NCI-H345 (cell line): ENCODE measurements around the gene TIPARP.
A peak's percentile ranks its signal among the peaks of the same experiment; 100 is the strongest.

Experiments
- DNase-seq: peaks from one replicate; lab custom pipeline; 2025; lab: John Stamatoyannopoulos, UW

The TIPARP gene

GRCh38 chr3:156676768-156677479 lies 2.5 kb downstream of the TIPARP start:
- DNase-seq, result no peak

GRCh38 chr3:156677536-156677935 lies 3.1 kb downstream of the TIPARP start:
- DNase-seq, result no peak

GRCh38 chr3:156678197-156678596 lies 3.8 kb downstream of the TIPARP start:
- DNase-seq, result no peak

- DNase-seq, result no peak
Measured at GRCh38 chr3:156680243-156680914, 6.0 kb downstream of the TIPARP start.

- peak; percentile 34 for DNase-seq
Measured at GRCh38 chr3:156681002-156681401, 6.6 kb downstream of the TIPARP start.

- DNase-seq, result no peak
Measured at GRCh38 chr3:156682501-156682900, 8.1 kb downstream of the TIPARP start.

GRCh38 chr3:156682963-156683362 lies 8.6 kb downstream of the TIPARP start:
- no peak for DNase-seq

GRCh38 chr3:156685198-156685597 lies 10.8 kb downstream of the TIPARP start:
- no peak for DNase-seq

- no peak for DNase-seq
Measured at GRCh38 chr3:156685752-156686151, 11.4 kb downstream of the TIPARP start.

- DNase-seq, result no peak
Measured at GRCh38 chr3:156687023-156687422, 12.6 kb downstream of the TIPARP start.

- DNase-seq, result no peak
Measured at GRCh38 chr3:156688632-156689452, 14.5 kb downstream of the TIPARP start.

- no peak for DNase-seq
Measured at GRCh38 chr3:156689608-156690007, 15.2 kb downstream of the TIPARP start.

GRCh38 chr3:156691920-156692319 lies 17.5 kb downstream of the TIPARP start:
- no peak for DNase-seq

- no peak for DNase-seq
Measured at GRCh38 chr3:156693166-156693565, 18.8 kb downstream of the TIPARP start.

GRCh38 chr3:156694536-156694935 lies 20.1 kb downstream of the TIPARP start:
- DNase-seq, result no peak

GRCh38 chr3:156702367-156702766 lies 28.0 kb downstream of the TIPARP start:
- DNase-seq, result no peak

- no peak for DNase-seq
Measured at GRCh38 chr3:156704370-156705036, 30.1 kb downstream of the TIPARP start.

- no peak for DNase-seq
Measured at GRCh38 chr3:156705761-156706616, 31.6 kb downstream of the TIPARP start.

- no peak for DNase-seq
Measured at GRCh38 chr3:156707588-156707987, 33.2 kb downstream of the TIPARP start.

GRCh38 chr3:156710429-156710828 lies 36.0 kb downstream of the TIPARP start:
- no peak for DNase-seq

GRCh38 chr3:156711113-156711512 lies 36.7 kb downstream of the TIPARP start:
- no peak for DNase-seq
